Skin epidermis (tissue), 12 donors: ENCODE results near the gene CISH.

Source experiments
- H3K27ac ChIP-seq, 21 experiments: fragments of 200-600 bp; sonication (generic) in 11 of 21; one replicate each; pipeline ENCODE4 v1.5.0; 2020; ENCODE audit warnings: mild to moderate bottlenecking in 3 of 21, inconsistent platforms in 2 of 21, moderate library complexity in 2 of 21
- H3K4me3 ChIP-seq, 7 experiments: fragments of 200-600 bp; sonication (generic) in 2 of 7; one replicate each; pipeline ENCODE4 v1.5.0; 2020; ENCODE audit warnings: inconsistent platforms in 2 of 7, mild to moderate bottlenecking in 2 of 7, moderate library complexity in 1 of 7

The CISH gene

GRCh38 chr3:50603261-50604109 is 8.1 kb downstream of the CISH start:
- H3K27ac ChIP-seq: peak overlapping the region in 20 of 21 experiments; percentile 78 to 97 (median 92)
- H3K4me3 ChIP-seq: no peak overlapping the region

DNA sequence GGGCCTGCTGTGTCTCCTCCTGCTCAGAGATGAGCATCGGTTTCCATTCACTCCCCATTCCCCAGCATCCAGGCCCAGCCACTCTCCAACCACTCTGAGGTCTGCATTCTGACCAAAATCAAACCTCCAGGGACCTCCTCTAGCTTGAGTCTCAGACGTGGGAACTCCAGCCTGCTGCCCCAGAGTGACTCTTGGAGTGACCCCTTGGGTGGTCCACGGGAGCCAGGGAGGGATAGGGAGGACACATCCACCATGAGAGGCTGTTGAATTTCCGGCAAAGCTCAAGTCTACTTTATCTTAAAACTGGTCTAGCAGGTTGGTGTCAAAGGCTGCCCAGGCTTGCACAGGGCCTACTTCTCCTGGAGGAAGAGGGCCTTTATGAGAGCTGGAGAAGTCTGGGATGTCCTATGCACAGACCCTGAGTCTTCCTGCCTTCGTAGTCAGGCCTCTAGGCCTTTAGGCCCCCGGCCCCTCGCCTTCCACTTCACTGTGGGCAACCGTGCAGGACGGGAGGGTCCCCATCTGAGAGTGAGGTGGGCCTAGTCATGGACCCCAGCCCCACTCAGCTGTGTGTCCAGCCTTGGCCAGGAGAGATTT is 8.9 kb downstream of the CISH start:
- H3K4me3 ChIP-seq: no peak overlapping the region
- H3K27ac ChIP-seq: peak overlapping the region in 20 of 21 experiments; percentile 78 to 97 (median 92)

- Histone ChIP-seq H3K4me3 (peak overlapping the region in 1 of 7 experiments; percentile 7), H3K27ac (peak overlapping the region; percentile 6 to 97 (median 92))
Observed at GRCh38 chr3:50600841-50601591, 10.6 kb downstream of the CISH start.

DNA sequence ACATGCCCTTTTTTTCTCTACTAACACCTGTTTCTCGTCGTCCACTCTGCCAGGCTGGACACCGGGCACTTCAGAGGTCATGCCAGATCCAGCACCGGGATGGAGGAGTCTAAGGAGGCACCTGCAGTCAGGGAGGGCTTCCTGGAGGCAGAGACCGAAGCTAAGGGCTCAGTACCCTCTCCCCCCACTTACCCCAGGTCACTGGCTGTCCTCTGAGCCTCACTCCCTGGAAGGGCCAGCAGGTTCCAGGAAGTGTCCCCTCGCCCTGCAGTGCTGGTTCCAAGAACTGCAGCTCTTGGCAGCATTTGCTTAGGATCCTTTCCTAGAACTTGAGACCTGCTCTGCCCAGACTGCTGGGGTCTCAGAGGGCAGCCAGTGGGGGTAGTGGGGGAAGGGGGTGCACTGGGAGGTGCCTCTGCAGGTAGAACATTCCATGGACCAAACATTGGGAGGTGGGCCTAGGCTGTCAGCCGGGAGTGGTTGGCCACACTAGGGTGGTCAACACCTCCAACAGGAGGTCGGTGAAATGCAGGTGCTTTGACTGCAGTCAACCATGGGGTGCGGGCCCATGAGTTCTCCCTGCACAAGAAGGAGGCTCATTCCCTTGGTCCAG is 11.3 kb downstream of the CISH start:
- Histone ChIP-seq H3K4me3 (no peak overlapping the region), H3K27ac (peak overlapping the region in 20 of 21 experiments; percentile 78 to 97 (median 92))

GRCh38 chr3:50599716-50600118 is 11.9 kb downstream of the CISH start:
- Histone ChIP-seq H3K4me3 (no peak overlapping the region), H3K27ac (peak overlapping the region in 17 of 21 experiments; percentile 31 to 97 (median 92))

DNA sequence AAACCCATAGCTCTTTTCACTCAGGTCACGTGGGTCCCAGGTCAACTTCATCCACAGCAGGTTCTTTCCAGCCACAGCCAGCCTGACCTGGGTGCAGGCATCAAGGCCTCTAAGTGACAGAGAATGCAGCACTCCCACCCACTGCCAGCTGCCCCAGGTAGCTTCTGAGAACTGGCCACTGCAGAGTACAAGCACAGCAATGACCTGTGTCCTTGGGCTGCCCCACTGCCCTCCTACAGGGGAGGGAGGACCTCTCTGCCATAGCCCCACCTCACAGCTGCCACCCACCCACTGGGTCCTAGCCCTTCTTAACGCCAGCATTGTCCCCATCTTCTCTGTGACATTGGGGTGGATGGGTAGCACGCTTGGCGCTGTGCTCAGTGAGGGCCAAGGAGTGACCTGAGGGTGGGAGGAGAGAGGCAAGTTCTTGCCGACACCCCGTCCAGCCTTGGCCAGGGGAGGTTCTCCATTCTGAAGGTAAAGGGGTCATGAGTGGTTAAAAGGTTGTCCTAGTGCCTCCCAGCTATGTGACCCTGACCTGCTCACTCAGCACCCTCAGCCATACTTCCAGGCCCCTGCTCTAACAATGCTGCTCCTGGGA is 12.4 kb downstream of the CISH start:
- Histone ChIP-seq H3K27ac (peak overlapping the region in 14 of 21 experiments; percentile 7 to 97 (median 90)), H3K4me3 (no peak overlapping the region)

- H3K27ac ChIP-seq: peak overlapping the region in 3 of 21 experiments; percentile 11 to 52 (median 17)
- H3K4me3 ChIP-seq: no peak overlapping the region
Observed at GRCh38 chr3:50594253-50594785, 17.3 kb downstream of the CISH start.

DNA sequence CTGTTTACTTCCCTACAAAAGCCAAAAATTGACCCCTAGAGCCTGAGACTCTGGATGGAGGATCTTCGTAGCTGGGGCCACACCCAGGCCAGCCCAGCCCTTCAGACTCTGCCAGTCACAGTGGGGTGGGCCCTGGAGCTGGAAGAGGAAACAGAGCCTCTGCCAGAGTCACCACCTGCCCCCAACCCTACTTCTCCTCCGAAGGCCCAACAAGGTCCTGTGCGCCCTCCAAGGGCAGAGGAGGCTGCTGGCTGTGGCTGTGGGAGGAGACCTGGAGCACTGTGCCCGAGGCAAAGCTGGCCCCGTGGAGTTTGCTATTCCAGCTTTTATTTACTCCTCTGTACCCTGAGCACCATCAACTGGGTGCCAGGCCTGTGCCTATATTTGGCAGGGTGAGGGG is 19.0 kb downstream of the CISH start:
- Histone ChIP-seq H3K4me3 (no peak overlapping the region), H3K27ac (peak overlapping the region in 18 of 21 experiments; percentile 1 to 95 (median 50))

GRCh38 chr3:50591196-50591741 is 20.3 kb downstream of the CISH start:
- H3K4me3 ChIP-seq: no peak overlapping the region
- peak overlapping the region in 18 of 21 experiments; percentile 22 to 96 (median 84) for H3K27ac ChIP-seq

DNA sequence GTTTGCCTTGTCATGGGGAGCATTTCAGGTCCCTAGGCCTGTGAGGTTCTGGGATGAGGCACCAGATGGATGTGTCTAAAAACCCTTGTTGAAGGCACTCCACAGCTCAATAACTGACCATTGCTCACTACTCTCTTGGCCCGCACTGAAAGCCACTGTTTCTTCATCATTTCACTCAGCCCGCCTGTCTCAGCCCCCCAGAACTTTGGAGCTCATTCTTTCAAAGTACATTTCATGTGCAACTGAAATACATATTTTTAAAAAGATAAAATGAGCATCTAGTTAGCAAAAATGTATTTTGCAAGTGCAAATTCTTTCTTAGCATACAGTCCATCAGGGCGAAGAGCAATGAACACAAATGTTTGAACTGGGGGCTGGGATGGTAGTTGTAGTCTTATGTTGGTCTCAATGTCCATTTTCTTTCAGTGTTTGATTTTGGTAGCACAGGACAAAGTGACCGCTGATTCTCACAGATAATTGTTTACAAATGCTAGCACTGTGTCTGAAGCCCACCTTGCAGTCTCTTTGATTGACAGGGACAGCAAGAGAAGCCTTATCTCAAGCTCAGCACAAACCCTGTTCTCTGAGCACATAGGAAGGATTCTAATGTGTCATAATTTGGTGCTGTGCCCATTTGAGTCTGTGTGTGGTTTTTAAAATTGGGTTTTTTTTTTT is 22.7 kb downstream of the CISH start:
- Histone ChIP-seq H3K27ac (peak overlapping the region in 5 of 21 experiments; percentile 29 to 83 (median 70)), H3K4me3 (no peak overlapping the region)

- H3K4me3 ChIP-seq: no peak overlapping the region
- peak overlapping the region in 8 of 21 experiments; percentile 22 to 83 (median 49) for H3K27ac ChIP-seq
Observed at GRCh38 chr3:50587806-50588758, 23.5 kb downstream of the CISH start.

DNA sequence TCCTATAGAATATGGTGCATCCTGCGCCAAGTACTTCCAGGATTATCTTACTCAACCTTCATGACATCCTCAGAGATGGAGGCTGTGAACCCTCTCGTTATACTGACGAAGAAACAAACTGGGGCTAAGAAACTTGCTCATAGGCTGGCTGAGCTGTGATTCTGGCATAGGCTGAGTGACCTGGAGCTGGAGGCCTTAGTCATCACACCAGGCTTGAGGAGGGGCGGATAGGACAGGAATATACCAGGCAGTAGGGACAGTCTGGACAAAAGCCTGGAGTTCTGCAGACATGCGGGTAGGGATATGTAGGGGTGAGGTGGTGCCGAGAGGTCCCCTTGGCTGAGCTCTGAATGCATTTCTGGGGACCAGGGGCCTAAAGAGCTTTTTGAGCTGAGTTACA is 24.2 kb downstream of the CISH start:
- peak overlapping the region in 1 of 21 experiments; percentile 70 for H3K27ac ChIP-seq
- H3K4me3 ChIP-seq: no peak overlapping the region

DNA sequence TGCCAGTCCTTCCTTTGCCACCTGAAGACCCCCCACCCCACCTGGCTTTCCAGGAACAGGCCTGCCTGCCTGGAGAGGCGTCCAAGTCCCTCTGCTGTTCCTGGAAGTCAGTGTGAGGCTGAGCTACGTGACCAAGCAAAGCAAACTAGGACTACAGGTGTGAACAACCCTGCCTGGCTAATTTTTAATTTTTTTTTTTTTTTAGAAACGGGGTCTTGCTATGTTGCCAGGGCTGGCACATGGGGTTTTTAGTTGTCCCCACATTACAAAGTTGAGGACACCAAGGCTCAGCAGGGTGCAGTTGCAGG is 24.9 kb downstream of the CISH start:
- H3K4me3 ChIP-seq: no peak overlapping the region
- no peak overlapping the region for H3K27ac ChIP-seq

DNA sequence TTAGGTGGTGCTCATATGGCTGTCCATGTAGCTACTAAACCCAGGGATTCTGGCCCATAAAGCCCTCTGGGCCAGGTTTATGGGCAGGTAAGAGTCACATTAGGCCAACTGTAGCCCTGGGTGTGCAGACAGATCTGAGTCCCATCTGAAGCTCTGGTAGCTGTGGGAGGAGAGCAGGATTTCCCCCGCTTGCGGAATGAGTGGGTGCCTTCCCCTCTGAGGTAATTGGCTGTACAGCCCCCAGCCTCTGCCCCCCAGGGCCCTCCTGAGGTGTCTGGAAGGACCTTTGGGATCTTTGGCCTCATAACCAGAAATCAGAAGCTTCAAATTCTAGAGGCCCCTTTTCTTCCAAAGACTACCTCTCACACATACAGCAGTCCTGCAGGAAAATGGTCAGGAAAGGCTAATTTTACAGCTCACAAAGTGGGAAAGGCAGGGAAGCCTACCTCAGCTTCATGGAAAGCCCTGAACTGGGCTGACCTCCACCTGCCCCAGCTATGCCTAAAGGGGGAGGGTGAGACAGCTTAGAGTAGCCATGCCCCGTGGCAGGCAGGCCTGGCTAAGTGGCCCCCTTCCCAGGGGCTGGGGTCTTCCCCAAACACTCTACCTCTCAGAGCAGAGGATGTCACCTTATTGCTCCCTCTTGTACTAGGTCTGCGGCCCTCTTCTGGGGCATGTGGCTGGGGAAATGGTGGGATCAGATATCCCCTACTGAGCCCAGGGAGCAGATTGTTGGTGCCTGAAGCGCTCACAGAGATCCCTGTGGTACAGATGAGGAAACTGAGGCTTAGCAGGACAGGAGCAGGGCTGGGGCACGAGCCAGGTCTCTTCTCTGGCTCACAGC is 25.4 kb downstream of the CISH start:
- H3K27ac ChIP-seq: no peak overlapping the region

GRCh38 chr3:50584391-50584790 is 27.2 kb downstream of the CISH start:
- no peak overlapping the region for H3K4me3 ChIP-seq
- H3K27ac ChIP-seq: peak overlapping the region in 2 of 21 experiments; percentile 8 to 24

More for the DNA sequence above, 25.4 kb downstream of the CISH start:
- H3K4me3 ChIP-seq: no peak overlapping the region

GRCh38 chr3:50583897-50584296 is 27.7 kb downstream of the CISH start:
- Histone ChIP-seq H3K4me3 (no peak overlapping the region), H3K27ac (peak overlapping the region in 2 of 21 experiments; percentile 8 to 24)
